H1 (cell line): ENCODE results near the gene STARD7. TPM values are rescaled to one million over a fixed set of nuclear protein-coding genes. Genes with fewer than 3 reads are reported as not detected.
"Not testable (repeated sequence)": the region's sequence is repeated elsewhere in the genome, so short reads cannot be mapped to it uniquely, and the experiment has no call there.

Source experiments
- CTCF ChIA-PET: fragments of 300-600 bp; sonication (Branson Sonifier 250); formaldehyde crosslinking; loops from one replicate; lab custom pipeline; 2021; ENCODE audit not compliant: partially characterized antibody; lab: Charles Lee
- POLR2A ChIA-PET: fragments of 300-600 bp; sonication (Branson Sonifier 250); formaldehyde crosslinking; loops from one replicate; lab custom pipeline; 2021; ENCODE audit warnings: inconsistent platforms; ENCODE audit not compliant: partially characterized antibody; lab: Charles Lee
- DNase-seq, 2 experiments: peaks; one replicate each; pipeline versions ENCODE4 v3.0.0 to v3.0.0-alpha.2; 2010 to 2022; ENCODE audit warnings: low spot score in 2 of 2, low read depth in 1 of 2, mixed read lengths in 1 of 2
- FAIRE-seq: peaks from 2 replicates; lab custom pipeline; 2011; peaks lifted over from hg19 to GRCh38; lab: Jason Lieb, UNC
- H2AFZ ChIP-seq: 2 replicates; pipeline ENCODE4 v1.8.1; 2012; ENCODE audit warnings: low read length, inconsistent platforms
- H2AK5ac ChIP-seq: 2 replicates; pipeline ENCODE4 v1.6.1; 2013; ENCODE audit warnings: low read depth, low read length
- H2BK120ac ChIP-seq: replicated peaks from 2 replicates; pipeline ENCODE3; 2013; ENCODE audit warnings: low read depth, low read length, inconsistent platforms
- H2BK12ac ChIP-seq: 2 replicates; pipeline ENCODE4 v1.6.1; 2013; ENCODE audit warnings: low read depth, low read length
- H2BK15ac ChIP-seq: 2 replicates; pipeline ENCODE4 v1.6.1; 2013; ENCODE audit warnings: low read length
- H2BK20ac ChIP-seq: 2 replicates; pipeline ENCODE4 v1.6.1; 2013; ENCODE audit warnings: low read length
- H2BK5ac ChIP-seq: 2 replicates; pipeline ENCODE4 v1.6.1; 2013; ENCODE audit warnings: low read depth, low read length
- H3K14ac ChIP-seq: 2 replicates; pipeline ENCODE4 v1.6.1; 2013; ENCODE audit warnings: inconsistent platforms; ENCODE audit not compliant: insufficient read length
- H3K18ac ChIP-seq: 2 replicates; pipeline ENCODE4 v1.6.1; 2013; ENCODE audit warnings: low read length; ENCODE audit errors: extremely low read depth
- H3K23ac ChIP-seq: 2 replicates; pipeline ENCODE4 v1.6.1; 2013; ENCODE audit warnings: inconsistent platforms; ENCODE audit not compliant: insufficient read length
- H3K23me2 ChIP-seq: 2 replicates; pipeline ENCODE4 v1.6.1; 2013; ENCODE audit warnings: low read depth, low read length
- H3K27ac ChIP-seq: 2 replicates; pipeline ENCODE4 v1.6.1; 2011; ENCODE audit warnings: low read depth, low read length, inconsistent platforms
- H3K27me3 ChIP-seq, 4 experiments: replicated peaks in 1 of 4; 1 replicate in 1 of 4; 2 replicates in 3 of 4; pipeline versions ENCODE4 v1.6.1 to v1.8.1; 2011 to 2013; ENCODE audit warnings: low read length in 3 of 4, mild to moderate bottlenecking in 3 of 4, inconsistent platforms in 2 of 4, mixed read lengths in 2 of 4, moderate library complexity in 1 of 4; ENCODE audit not compliant: control insufficient read depth in 3 of 4, insufficient read depth in 3 of 4; ENCODE audit errors: extremely low read depth in 1 of 4
- H3K36me3 ChIP-seq, 4 experiments: 2 replicates each; pipeline versions ENCODE4 v1.6.1 to v1.8.1; 2011 to 2013; ENCODE audit warnings: mild to moderate bottlenecking in 4 of 4, low read length in 3 of 4, moderate library complexity in 2 of 4, control low read depth in 1 of 4, inconsistent platforms in 1 of 4; ENCODE audit not compliant: insufficient read depth in 4 of 4, control insufficient read depth in 2 of 4
- H3K4ac ChIP-seq: replicated peaks from 2 replicates; pipeline ENCODE3; 2013; ENCODE audit warnings: low read length, low read depth, mixed read lengths, inconsistent platforms; ENCODE audit not compliant: insufficient read length
- H3K4me1 ChIP-seq, 4 experiments: replicated peaks in 1 of 4; 1 replicate in 1 of 4; 2 replicates in 3 of 4; pipeline versions ENCODE4 v1.6.1 to v1.8.1; 2011 to 2013; ENCODE audit warnings: low read length in 3 of 4, inconsistent platforms in 2 of 4, mixed read lengths in 1 of 4; ENCODE audit not compliant: insufficient read depth in 4 of 4, control insufficient read depth in 3 of 4
- H3K4me2 ChIP-seq, 2 experiments: 2 replicates each; pipeline versions ENCODE4 v1.6.1 to v1.8.1; 2011 to 2013; ENCODE audit warnings: low read depth in 2 of 2, low read length in 2 of 2, control low read depth in 1 of 2, inconsistent platforms in 1 of 2, mild to moderate bottlenecking in 1 of 2; ENCODE audit not compliant: insufficient read depth in 1 of 2
- H3K4me3 ChIP-seq, 4 experiments: fragments of 200-600, 300-600 bp in 1 of 4; sonication (generic), shearing (Covaris generic), sonication (Bioruptor Twin) in 1 of 4; 2 replicates each; pipeline versions ENCODE4 v1.5.1 to v1.8.1; 2011 to 2016; ENCODE audit warnings: low read length in 4 of 4, low read depth in 3 of 4, control low read depth in 2 of 4, inconsistent platforms in 2 of 4, mild to moderate bottlenecking in 2 of 4, mixed read lengths in 1 of 4, moderate library complexity in 1 of 4; ENCODE audit not compliant: insufficient read depth in 2 of 4; ENCODE audit errors: extremely low read depth in 1 of 4
- H3K56ac ChIP-seq: replicated peaks from 2 replicates; pipeline ENCODE3; 2013; ENCODE audit warnings: low read depth, mild to moderate bottlenecking, mixed read lengths, low read length, inconsistent platforms; ENCODE audit not compliant: insufficient read length
- H3K79me1 ChIP-seq: 2 replicates; pipeline ENCODE4 v1.6.1; 2013; ENCODE audit warnings: low read depth, low read length, control low read depth
- H3K79me2 ChIP-seq, 2 experiments: 2 replicates each; pipeline versions ENCODE4 v1.6.1 to v1.8.1; 2012 to 2013; ENCODE audit warnings: low read length in 2 of 2, mild to moderate bottlenecking in 2 of 2, inconsistent platforms in 1 of 2; ENCODE audit not compliant: insufficient read depth in 2 of 2, control insufficient read depth in 1 of 2
- H3K9ac ChIP-seq, 4 experiments: replicated peaks in 1 of 4; 1 replicate in 1 of 4; 2 replicates in 3 of 4; pipeline versions ENCODE4 v1.6.1 to v1.8.1; 2011 to 2013; ENCODE audit warnings: low read depth in 3 of 4, low read length in 3 of 4, control low read depth in 2 of 4, mild to moderate bottlenecking in 2 of 4, moderate library complexity in 2 of 4, inconsistent platforms in 1 of 4; ENCODE audit errors: extremely low read depth in 1 of 4
- H3K9me3 ChIP-seq, 2 experiments: 2 replicates each; pipeline versions ENCODE4 v1.6.1 to v1.8.1; 2012 to 2013; ENCODE audit warnings: mild to moderate bottlenecking in 2 of 2, moderate library complexity in 2 of 2, control low read depth in 1 of 2, inconsistent platforms in 1 of 2, low read depth in 1 of 2, low read length in 1 of 2, mixed read lengths in 1 of 2; ENCODE audit not compliant: insufficient read depth in 2 of 2
- H4K20me1 ChIP-seq, 2 experiments: replicated peaks in 1 of 2; 2 replicates each; pipeline versions ENCODE3 to v1.8.1; 2011 to 2013; ENCODE audit warnings: inconsistent platforms in 2 of 2, low read length in 2 of 2, mild to moderate bottlenecking in 1 of 2; ENCODE audit not compliant: insufficient read depth in 2 of 2, control insufficient read depth in 1 of 2
- H4K5ac ChIP-seq: 2 replicates; pipeline ENCODE4 v1.6.1; 2013; ENCODE audit warnings: low read length, low read depth, mixed read lengths, inconsistent platforms; ENCODE audit not compliant: insufficient read length
- H4K8ac ChIP-seq: 2 replicates; pipeline ENCODE4 v1.8.0; 2013; ENCODE audit warnings: mild to moderate bottlenecking, moderate library complexity, low read length, inconsistent platforms; ENCODE audit not compliant: insufficient read depth; ENCODE audit errors: extremely low read depth
- H4K91ac ChIP-seq: replicated peaks from 2 replicates; pipeline ENCODE3; 2013; ENCODE audit warnings: low read length, mixed read lengths, inconsistent platforms; ENCODE audit not compliant: insufficient read length
- WGBS, 2 experiments: shearing (Covaris generic) in 1 of 2; methylation state at CpG; one replicate each; pipeline versions ENCODE4 v1.1.6 to v1.1.7; 2013 to 2015; ENCODE audit warnings: low lambda C conversion rate in 2 of 2, mixed read lengths in 2 of 2, inconsistent platforms in 1 of 2, low coverage in 1 of 2, missing lambda C conversion rate in 1 of 2; ENCODE audit not compliant: insufficient replicate concordance in 2 of 2, insufficient coverage in 1 of 2, insufficient read length in 1 of 2; ENCODE audit errors: extremely low coverage in 1 of 2, missing lambda C conversion rate in 1 of 2; 5-methylcytosine and 5-hydroxymethylcytosine counted together
- polyA plus RNA-seq, 7 experiments: library from polyadenylated mRNA; depleted of rRNA in 3 of 7; stranded (reverse) in 5 of 7; unstranded in 2 of 7; fragments of >200 nt in 5 of 7; fragments of 200-250 nt in 2 of 7; gene quantifications; 1 replicate in 5 of 7; 2 replicates in 1 of 7; 4 replicates in 1 of 7; pipeline versions ENCODE4 v1.2.1 to v1.2.3, GENCODE V29; 2011 to 2013; ENCODE audit warnings: missing spikeins in 2 of 7, mixed read lengths in 2 of 7
- total RNA-seq: library from RNA; stranded (reverse); fragmentation: NEBNext Ultra II Directional; extraction: Animal tissue kit (Norgen Biotek cat#: 25700); gene quantifications from 2 replicates; pipeline ENCODE4 v1.2.1, GENCODE V29; 2021

The STARD7 gene
- total and polyA plus RNA-seq, 2 of the 8 experiments (the other 6 are each of a cell fraction or from before 2014, with no cell fraction given): 89.1 to 200 TPM

GRCh38 chr2:96219959-96220358 lies 11.3 kb upstream of the STARD7 start:
- H2BK20ac ChIP-seq, H2BK120ac ChIP-seq, H4K5ac ChIP-seq, H3K27me3 ChIP-seq, H3K4me1 ChIP-seq, H4K8ac ChIP-seq, H3K79me1 ChIP-seq, H3K18ac ChIP-seq, H3K23ac ChIP-seq, H3K36me3 ChIP-seq, FAIRE-seq, H2BK15ac ChIP-seq, H3K14ac ChIP-seq, H3K56ac ChIP-seq, H3K4me3 ChIP-seq, H3K27ac ChIP-seq, H4K91ac ChIP-seq, H3K4me2 ChIP-seq, H2AK5ac ChIP-seq, H4K20me1 ChIP-seq, H3K23me2 ChIP-seq, H2BK12ac ChIP-seq, H3K4ac ChIP-seq, H2AFZ ChIP-seq, H2BK5ac ChIP-seq, H3K79me2 ChIP-seq, POLR2A ChIA-PET, DNase-seq, H3K9me3 ChIP-seq, H3K9ac ChIP-seq: not testable (repeated sequence)
- CTCF ChIA-PET: interaction anchor here (1.7 kb wide), 1 partner anchor 12 kb away, joined by 6 read pairs; no protein-coding TSS in a partner anchor
- WGBS, 2 experiments: 91% methylated on average over 4 of the region's 4 CpGs; no CpG with 5 or more reads in 1 of the 2 experiments
